Sciatic nerve (tissue), 2 donors: ENCODE results near the gene CHKA. TPM values are rescaled to one million over a fixed set of nuclear protein-coding genes. Genes with fewer than 3 reads are reported as not detected.
"Not testable (repeated sequence)": the region's sequence is repeated elsewhere in the genome, so short reads cannot be mapped to it uniquely, and the experiment has no call there.

Experiments
- ATAC-seq: fragments of 200-7000 bp; cut with Tn5 transposase; one replicate; pipeline ENCODE4 v1.9.1; 2020; ENCODE audit warnings: mild to moderate bottlenecking, moderate library complexity
- DNase-seq: peaks from one replicate; pipeline ENCODE4 v3.0.0-alpha.2; 2020; ENCODE audit warnings: low spot score
- intact Hi-C: fragments of 100-400 bp; cut with DNase I; formaldehyde crosslinking; loops from one replicate; pipeline ENCODE4 v1.14.2; 2022
- total RNA-seq: library from RNA; stranded (reverse); fragmentation: NEBNext Ultra II Directional; extraction: Animal tissue kit (Norgen Biotek cat#: 25700); gene quantifications from one replicate; pipeline ENCODE4 v1.2.1, GENCODE V29; 2021
- donor health status: DM: no; HTN: no; CAD: no.
- donor health status: DM: no; HTN: no; CAD: no.

The CHKA gene
- total RNA-seq, 1 donor from 2014 or later = 38.0 TPM

- no peak for ATAC-seq
- peak; percentile 74 for DNase-seq
- intact Hi-C loops = loop anchor here (10.0 kb wide), 1 partner anchor 86 kb away; the partner anchor contains the start of genes NDUFS8 and TCIRG1
These were observed 718 bp downstream of the CHKA start for GRCh38 chr11:68120273-68121066.

GRCh38 chr11:68118706-68119448 is 2.3 kb downstream of the CHKA start:
- intact Hi-C loops = no loop called here
- DNase-seq (no peak), ATAC-seq (no peak)

- ATAC-seq (no peak), DNase-seq (no peak)
- intact Hi-C loops = no loop called here
These were observed 3.2 kb downstream of the CHKA start for GRCh38 chr11:68117853-68118470.

GRCh38 chr11:68116974-68117373 is 4.2 kb downstream of the CHKA start:
- DNase-seq (no peak), ATAC-seq (no peak)
- intact Hi-C loops = no loop called here

DNA sequence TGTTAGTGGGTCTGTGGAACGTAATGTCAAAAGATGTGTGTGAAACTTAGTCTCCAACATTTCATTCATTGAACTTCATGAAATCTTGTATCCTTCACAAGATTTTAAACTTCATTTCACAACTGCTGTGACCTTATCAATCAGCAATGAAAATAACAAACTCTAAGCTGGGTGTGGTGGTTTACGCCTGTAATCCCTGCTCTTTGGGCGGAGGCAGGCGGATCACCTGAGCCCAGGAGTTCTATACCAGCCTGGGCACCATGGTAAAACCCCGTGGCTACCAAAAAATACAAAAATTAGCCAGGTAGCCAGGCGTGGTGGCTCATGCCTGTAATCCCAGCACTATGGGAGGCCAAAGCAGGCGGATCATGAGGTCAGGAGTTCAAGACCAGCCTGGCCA is 5.1 kb downstream of the CHKA start:
- DNase-seq = no peak
- ATAC-seq = no peak
- intact Hi-C loops = no loop called here

DNA sequence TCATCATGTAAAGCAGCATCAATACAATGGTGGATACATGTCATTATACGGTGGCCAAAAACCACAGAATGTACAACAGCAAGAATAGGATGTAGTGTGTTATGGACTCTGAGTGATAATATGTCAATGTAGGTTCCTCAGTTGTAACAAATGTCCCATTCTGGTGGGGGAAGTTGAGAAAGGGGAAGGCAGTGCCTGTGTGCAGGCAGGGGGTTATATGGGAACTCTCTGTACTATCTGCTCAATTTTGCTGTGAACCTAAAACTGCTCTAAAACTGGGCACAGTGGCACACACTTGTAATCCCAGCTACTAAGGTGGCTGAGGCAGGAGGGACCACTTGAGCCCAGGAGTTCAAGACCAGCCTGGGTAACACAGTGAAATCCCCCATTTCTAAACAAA is 5.9 kb downstream of the CHKA start:
- DNase-seq (no peak), ATAC-seq (peak; percentile 37)
- intact Hi-C loops = no loop called here

DNA sequence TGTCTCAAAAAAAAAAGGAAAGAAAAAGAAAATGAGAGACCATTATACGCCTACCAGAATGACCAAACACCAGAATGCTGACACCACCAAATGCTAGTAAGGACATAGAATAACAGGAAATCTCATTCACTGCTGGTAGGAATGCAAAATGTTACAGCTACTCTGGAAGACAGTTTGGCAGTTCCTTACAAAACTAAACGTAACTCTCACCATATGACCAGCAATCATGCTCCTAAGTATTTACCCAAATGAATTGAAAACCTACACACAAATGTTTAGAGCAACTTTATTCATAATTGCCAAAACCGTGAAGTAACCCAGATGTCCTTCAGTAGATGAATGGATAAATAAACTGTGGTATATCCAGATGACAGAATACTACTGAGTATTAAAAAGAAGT is 7.2 kb downstream of the CHKA start:
- intact Hi-C loops = no loop called here
- DNase-seq (no peak), ATAC-seq (peak; percentile 73)

DNA sequence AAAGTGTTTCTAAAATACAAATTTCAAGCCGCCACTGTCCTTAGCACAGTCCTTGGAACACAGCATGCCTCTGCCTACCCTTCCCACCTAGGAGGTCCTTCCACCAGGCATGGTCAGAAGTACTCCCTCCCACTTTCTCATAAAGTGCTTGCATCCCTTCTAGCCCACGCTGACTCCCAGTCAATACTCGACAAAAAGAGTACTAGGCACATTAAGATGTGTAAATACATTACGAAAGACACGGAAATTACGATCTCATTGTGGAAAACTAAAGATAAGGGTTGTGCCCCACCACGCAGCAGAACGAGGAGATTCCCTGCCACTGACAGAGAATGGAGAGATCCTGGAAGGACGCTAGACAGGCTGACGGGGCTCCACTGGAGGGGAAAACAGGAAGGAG is 13.5 kb downstream of the CHKA start:
- intact Hi-C loops = no loop called here
- DNase-seq (no peak), ATAC-seq (no peak)

DNA sequence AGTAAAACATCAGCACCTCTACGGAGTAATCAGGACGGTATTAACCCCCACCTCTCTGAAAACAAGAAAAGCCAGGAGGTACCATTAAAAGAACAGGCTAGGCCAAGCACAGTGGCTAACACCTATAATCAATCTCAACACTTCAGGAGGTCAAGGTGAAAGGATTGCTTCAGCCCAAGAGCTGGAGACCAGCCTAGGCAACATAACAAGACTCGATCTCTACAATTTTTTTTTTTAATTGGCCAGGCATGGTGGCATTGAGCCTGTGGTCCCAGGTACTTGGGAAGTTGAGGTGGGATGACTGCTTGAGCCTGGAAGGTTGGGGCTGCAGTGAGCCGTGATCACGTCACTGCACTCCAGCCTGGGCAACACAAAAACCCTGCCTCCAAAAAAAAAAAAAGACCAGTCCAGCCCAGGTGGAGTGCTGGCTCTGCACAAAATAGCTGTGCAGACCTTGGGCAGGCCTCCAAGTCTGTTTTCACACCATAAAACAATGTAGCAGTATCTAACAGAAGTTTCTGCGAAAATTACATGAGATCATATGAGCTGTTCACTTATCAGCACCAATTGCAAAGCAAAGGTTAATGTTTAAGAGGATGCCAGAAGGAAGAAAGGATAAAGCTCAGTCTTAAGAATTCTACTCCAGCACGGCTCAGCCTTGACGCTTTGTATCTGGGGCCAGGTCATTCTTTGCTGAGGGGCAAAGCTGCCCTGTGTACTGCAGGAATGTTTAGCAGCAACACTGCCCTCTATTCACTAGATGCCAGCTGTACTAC is 14.8 kb downstream of the CHKA start:
- ATAC-seq = peak; percentile 39
- DNase-seq = no peak
- intact Hi-C loops = no loop called here

DNA sequence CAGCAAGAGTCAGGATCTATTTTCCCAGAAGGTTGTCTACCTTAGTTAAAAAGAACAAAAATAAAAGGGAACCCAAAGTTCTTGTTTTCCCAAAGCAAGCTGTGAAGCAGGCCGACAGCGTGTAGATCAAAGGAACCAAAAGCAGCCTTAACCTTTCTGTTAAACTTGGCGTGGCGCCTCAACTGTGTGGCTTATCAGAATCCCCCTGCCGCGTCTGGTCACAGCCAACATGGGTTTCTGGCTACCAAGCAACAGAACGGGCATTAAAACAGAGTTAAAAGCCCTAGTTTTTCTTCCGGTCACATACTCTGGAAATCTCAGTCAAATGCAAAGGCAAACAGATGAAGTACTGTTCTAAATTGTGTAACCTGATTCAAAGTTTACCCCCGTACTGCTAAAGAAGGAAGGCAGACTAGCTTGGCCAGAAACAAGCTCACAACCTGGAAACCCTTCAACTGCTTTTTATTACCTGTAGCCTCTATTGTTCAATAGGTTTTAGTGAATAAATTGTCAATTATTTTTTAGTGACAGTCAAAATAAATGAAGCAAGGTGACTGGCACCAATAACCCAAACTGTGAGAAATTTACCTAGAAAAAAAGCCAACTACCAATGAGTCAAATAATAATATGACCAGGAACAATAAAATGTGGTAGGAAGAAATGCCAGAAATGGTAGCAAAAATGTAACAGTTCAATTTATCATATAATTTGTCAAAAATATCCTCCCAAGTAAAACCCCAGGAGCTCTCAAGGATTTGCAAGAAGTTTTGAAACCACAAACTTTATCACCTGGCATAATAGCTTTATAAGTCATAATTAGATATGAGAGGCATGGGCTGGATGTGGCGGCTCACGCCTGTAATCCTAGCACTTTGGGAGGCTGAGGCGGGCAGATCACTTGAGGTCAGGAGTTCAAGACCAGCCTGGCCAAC is 21.4 kb downstream of the CHKA start:
- ATAC-seq (peak; percentile 55), DNase-seq (no peak)
- intact Hi-C loops = no loop called here

DNA sequence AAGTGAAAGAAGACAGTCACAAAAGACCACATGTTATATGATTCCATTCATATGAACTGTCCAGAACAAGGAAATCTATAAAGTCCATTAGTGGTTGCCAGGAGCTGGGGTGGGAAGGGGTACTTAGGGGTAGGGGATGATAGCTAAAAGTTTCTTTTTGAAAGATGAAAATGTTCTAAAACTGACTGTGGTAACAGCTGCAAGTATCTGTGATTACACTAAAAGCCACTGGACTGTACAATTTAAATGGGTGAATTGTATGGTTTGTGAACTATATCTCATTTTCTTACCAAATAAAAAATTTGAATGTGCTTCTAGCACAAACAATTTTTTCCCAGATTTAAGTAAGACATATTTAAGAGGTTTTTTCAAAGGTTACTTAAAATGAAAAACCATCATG is 22.1 kb downstream of the CHKA start:
- no peak for ATAC-seq
- DNase-seq = no peak
- intact Hi-C loops = no loop called here

GRCh38 chr11:68096962-68097361 is 24.2 kb downstream of the CHKA start:
- ATAC-seq (no peak), DNase-seq (no peak)
- intact Hi-C loops = no loop called here

GRCh38 chr11:68093565-68093964 is 27.6 kb downstream of the CHKA start:
- ATAC-seq (no peak), DNase-seq (no peak)
- intact Hi-C loops = no loop called here

- DNase-seq, ATAC-seq, intact Hi-C loops: not testable (repeated sequence)
These were observed 28.2 kb downstream of the CHKA start for GRCh38 chr11:68092946-68093345.

DNA sequence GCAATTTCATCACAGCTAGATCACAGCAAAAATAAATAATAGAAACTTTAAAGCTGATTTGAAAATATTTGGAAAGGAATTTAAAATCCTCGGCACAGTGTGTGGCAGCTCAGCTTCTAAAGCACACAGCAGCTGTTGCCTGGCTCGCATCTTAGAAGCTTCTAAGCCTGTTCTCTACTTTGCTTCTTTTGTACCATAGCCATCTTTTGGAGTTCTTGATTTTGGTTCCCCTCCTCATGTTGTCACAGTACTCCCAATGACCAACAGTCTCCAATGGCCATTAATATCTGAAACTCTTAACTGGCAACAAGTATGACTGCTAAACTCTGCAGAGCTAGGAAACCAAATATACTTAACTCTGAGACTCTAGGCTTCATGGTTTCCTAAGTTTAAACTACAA is 28.8 kb downstream of the CHKA start:
- DNase-seq = no peak
- ATAC-seq = no peak
- intact Hi-C loops = no loop called here

DNA sequence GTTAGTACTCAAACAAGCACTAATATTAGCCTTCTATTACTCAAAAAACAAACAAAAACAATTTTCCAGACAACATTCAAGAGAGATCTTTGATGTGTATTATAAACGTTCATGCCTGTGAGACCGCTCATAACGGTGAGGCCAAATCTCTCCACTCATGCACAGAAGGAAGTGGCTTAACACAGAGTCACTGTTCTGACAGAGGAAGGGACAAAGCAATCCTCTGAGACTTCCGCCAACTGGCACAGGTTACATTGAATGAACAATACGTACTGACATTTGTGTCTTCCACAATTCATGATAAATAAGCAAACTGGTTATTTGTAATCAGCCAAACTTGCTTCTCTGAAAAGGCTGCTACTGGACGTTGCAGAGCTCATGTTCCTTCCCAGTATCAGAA is 30.5 kb downstream of the CHKA start:
- DNase-seq = no peak
- no peak for ATAC-seq
- intact Hi-C loops = no loop called here

DNA sequence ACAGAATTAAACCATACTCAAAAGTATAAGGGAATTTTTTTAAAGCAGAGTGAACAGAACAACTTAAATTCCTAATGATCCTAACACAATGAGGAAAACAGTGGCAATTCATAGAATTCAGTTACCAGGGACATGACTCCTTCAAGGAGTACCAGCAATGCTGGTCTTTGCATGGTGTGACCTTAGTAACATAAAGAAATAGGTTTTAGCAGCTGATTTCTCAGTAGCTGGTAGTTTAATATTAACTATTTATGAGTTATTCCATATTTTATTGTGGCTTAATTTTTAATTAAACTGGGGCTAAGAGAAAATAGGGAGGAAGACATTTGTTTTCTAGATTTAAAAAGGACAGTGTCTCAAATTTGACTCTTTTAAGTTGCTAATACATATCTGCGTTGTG is 30.9 kb downstream of the CHKA start:
- ATAC-seq (no peak), DNase-seq (no peak)
- intact Hi-C loops = no loop called here

DNA sequence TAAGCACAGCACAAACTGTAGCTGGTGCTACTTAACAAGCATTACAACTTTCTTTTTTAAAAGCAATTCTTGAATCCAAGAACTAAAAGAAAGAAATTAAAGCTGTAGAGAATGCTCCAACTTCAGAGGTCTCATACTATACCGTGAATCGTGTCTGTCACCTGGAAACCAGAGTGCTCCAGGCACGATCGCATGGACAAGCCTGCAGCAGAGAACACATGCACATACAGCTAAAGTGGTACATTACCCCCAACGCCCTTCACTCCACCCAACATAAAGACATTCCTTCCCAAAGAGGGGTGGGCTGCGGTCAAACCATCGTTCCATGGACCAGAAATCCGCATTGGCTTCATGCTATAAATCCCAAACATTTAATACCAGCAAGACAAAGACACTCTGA is 31.5 kb downstream of the CHKA start:
- DNase-seq (no peak), ATAC-seq (no peak)
- intact Hi-C loops = no loop called here
